Endothelial cell of umbilical vein (primary cell): Measurements from ENCODE around the gene BTAF1. TPM values are rescaled to one million over a fixed set of nuclear protein-coding genes. Genes with fewer than 3 reads are reported as not detected.
"Not testable (repeated sequence)": the region's sequence is repeated elsewhere in the genome, so short reads cannot be mapped to it uniquely, and the experiment has no call there.

ENCODE experiments used
- BruUV-seq: library from RNA; stranded (reverse); fragments of 400-500 nt; replicated peaks from 2 replicates; lab custom pipeline; 2021; lab: Mats Ljungman, UMichigan
- CTCF ChIA-PET: fragments of 300-600, 350-600 bp; sonication (Branson Sonifier 250); formaldehyde crosslinking; loops from one replicate; lab custom pipeline; 2021; ENCODE audit warnings: antibody characterized with exemption, inconsistent platforms; lab: Charles Lee
- POLR2A ChIA-PET: fragments of 300-600, 350-600 bp; sonication (Branson Sonifier 250); formaldehyde crosslinking; loops from one replicate; lab custom pipeline; 2021; ENCODE audit warnings: antibody characterized with exemption, inconsistent platforms; lab: Charles Lee
- DNase-seq: peaks from one replicate; pipeline ENCODE4 v3.0.0-alpha.2; 2011; ENCODE audit warnings: low read depth, low spot score
- FAIRE-seq: peaks from 2 replicates; lab custom pipeline; 2011; peaks lifted over from hg19 to GRCh38; lab: Jason Lieb, UNC
- H2AFZ ChIP-seq: 2 replicates; pipeline ENCODE4 v1.6.0; 2012; ENCODE audit warnings: low read depth, low read length, control low read depth, inconsistent platforms
- H3K27ac ChIP-seq: 2 replicates; pipeline ENCODE4 v1.5.1; 2011; ENCODE audit warnings: low read depth, mild to moderate bottlenecking, control low read depth, low read length, moderate library complexity; ENCODE audit not compliant: insufficient read depth
- H3K27me3 ChIP-seq, 2 experiments: 2 replicates each; pipeline versions ENCODE4 v1.6.0 to v1.6.1; 2011; ENCODE audit warnings: low read length in 2 of 2, mixed read lengths in 1 of 2; ENCODE audit not compliant: control insufficient read depth in 2 of 2, insufficient read depth in 2 of 2
- H3K36me3 ChIP-seq, 2 experiments: 2 replicates in 1 of 2; 3 replicates in 1 of 2; pipeline ENCODE4 v1.5.1; 2011; ENCODE audit warnings: low read length in 2 of 2, mild to moderate bottlenecking in 1 of 2, moderate library complexity in 1 of 2; ENCODE audit not compliant: control insufficient read depth in 2 of 2, insufficient read depth in 2 of 2; ENCODE audit errors: extremely low read depth in 1 of 2
- H3K4me1 ChIP-seq: 3 replicates; pipeline ENCODE4 v1.5.1; 2011; ENCODE audit warnings: mild to moderate bottlenecking, low read length; ENCODE audit not compliant: control insufficient read depth, insufficient read depth; ENCODE audit errors: extremely low read depth
- H3K4me2 ChIP-seq: 2 replicates; pipeline ENCODE4 v1.6.1; 2011; ENCODE audit warnings: low read length, control low read depth, mixed read lengths; ENCODE audit not compliant: insufficient read depth
- H3K4me3 ChIP-seq, 3 experiments: fragments of 200-600 bp in 1 of 3; sonication (generic), shearing (Covaris generic) in 1 of 3; replicated peaks in 1 of 3; 2 replicates each; pipeline ENCODE4 v1.5.1; 2011 to 2016; ENCODE audit warnings: control low read depth in 3 of 3, low read length in 3 of 3, mild to moderate bottlenecking in 2 of 3, inconsistent platforms in 1 of 3, low read depth in 1 of 3, moderate library complexity in 1 of 3; ENCODE audit not compliant: insufficient read depth in 1 of 3
- H3K79me2 ChIP-seq: 2 replicates; pipeline ENCODE4 v1.6.0; 2012; ENCODE audit warnings: low read length, inconsistent platforms; ENCODE audit not compliant: control insufficient read depth, insufficient read depth
- H3K9ac ChIP-seq: replicated peaks from 2 replicates; pipeline ENCODE3; 2011; ENCODE audit warnings: low read length, control low read depth; ENCODE audit not compliant: insufficient read depth; ENCODE audit errors: extremely low read depth
- H3K9me1 ChIP-seq: replicated peaks from 3 replicates; pipeline ENCODE4 v1.6.0; 2011; ENCODE audit warnings: mild to moderate bottlenecking, low read length; ENCODE audit not compliant: control insufficient read depth, insufficient read depth; ENCODE audit errors: extremely low read depth
- H3K9me3 ChIP-seq: replicated peaks from 2 replicates; pipeline ENCODE4 v1.5.1; 2012; ENCODE audit warnings: low read length, inconsistent platforms; ENCODE audit not compliant: control insufficient read depth, insufficient read depth
- H4K20me1 ChIP-seq: replicated peaks from 2 replicates; pipeline ENCODE3; 2011; ENCODE audit warnings: mild to moderate bottlenecking, low read length; ENCODE audit not compliant: control insufficient read depth, insufficient read depth; ENCODE audit errors: extremely low read depth
- EZH2 ChIP-seq: IDR thresholded peaks from 2 replicates; pipeline ENCODE4 v1.6.1; 2012; ENCODE audit warnings: borderline replicate concordance, low read depth, mild to moderate bottlenecking, moderate library complexity, low read length, inconsistent platforms; ENCODE audit not compliant: severe bottlenecking
- FOS ChIP-seq: IDR thresholded peaks from 2 replicates; pipeline ENCODE4 v1.6.1; 2011; ENCODE audit warnings: mild to moderate bottlenecking, low read length, moderate library complexity, borderline replicate concordance; ENCODE audit not compliant: insufficient read depth
- GATA2 ChIP-seq: IDR thresholded peaks from 2 replicates; pipeline ENCODE4 v1.7.0; 2011; ENCODE audit warnings: low read depth, mild to moderate bottlenecking, moderate library complexity, mixed read lengths, low read length; ENCODE audit not compliant: insufficient read length, insufficient read depth
- MYC ChIP-seq: IDR thresholded peaks from one replicate; pipeline ENCODE4 v1.6.1; 2011; ENCODE audit warnings: mild to moderate bottlenecking, low read depth, low read length
- POLR2A ChIP-seq: IDR thresholded peaks from 2 replicates; pipeline ENCODE4 v1.6.1; 2012; ENCODE audit warnings: low read depth, mild to moderate bottlenecking, control low read depth, low read length
- POLR2AphosphoS5 ChIP-seq: IDR thresholded peaks from 2 replicates; pipeline ENCODE4 v1.6.1; 2012; ENCODE audit warnings: low read depth, mild to moderate bottlenecking, control low read depth, low read length, moderate library complexity; ENCODE audit not compliant: insufficient read depth
- dilution Hi-C: fragments of 300-500 bp; cut with MboI; formaldehyde crosslinking; loops from one replicate; pipeline ENCODE4 v1.15.0; 2019; ENCODE audit warnings: low sequenced_read_pairs; ENCODE audit not compliant: extremely low pct_ligation_motif_present
- intact Hi-C: fragments of 100-400 bp; cut with micrococcal nuclease; formaldehyde crosslinking; loops from one replicate; pipeline ENCODE4 v1.10.0; 2022
- polyA plus RNA-seq, 4 experiments: library from polyadenylated mRNA; depleted of rRNA in 3 of 4; stranded (reverse) in 3 of 4; unstranded in 1 of 4; fragments of >200 nt; gene quantifications; 2 replicates each; pipeline versions ENCODE4 v1.2.1 to v1.2.3, GENCODE V29; 2011 to 2012; ENCODE audit warnings: missing spikeins in 1 of 4
- total RNA-seq: library from RNA; stranded (reverse); gene quantifications from 2 replicates; pipeline ENCODE4 v1.2.3, GENCODE V29; 2021
- TF ChIP-seq, protein P1 (sequence below), 2 donors: IDR thresholded peaks; 1 replicate in 1 of 2; 2 replicates in 1 of 2; pipeline ENCODE4 v1.5.1; 2011; ENCODE audit warnings: low read length in 2 of 2, mild to moderate bottlenecking in 2 of 2, moderate library complexity in 2 of 2, control low read depth in 1 of 2, inconsistent platforms in 1 of 2, low read depth in 1 of 2; ENCODE audit not compliant: insufficient read depth in 1 of 2; ENCODE audit errors: extremely low read depth in 1 of 2
- TF ChIP-seq, protein P2 (sequence below): IDR thresholded peaks from 2 replicates; pipeline ENCODE4 v1.6.1; 2011; ENCODE audit not compliant: insufficient read depth, insufficient read length

BTAF1 gene
- total and polyA plus RNA-seq, 2 donors (not counting 3 experiments of a cell fraction or from before 2014, with no cell fraction given) = 9.9 to 23.1 TPM

DNA sequence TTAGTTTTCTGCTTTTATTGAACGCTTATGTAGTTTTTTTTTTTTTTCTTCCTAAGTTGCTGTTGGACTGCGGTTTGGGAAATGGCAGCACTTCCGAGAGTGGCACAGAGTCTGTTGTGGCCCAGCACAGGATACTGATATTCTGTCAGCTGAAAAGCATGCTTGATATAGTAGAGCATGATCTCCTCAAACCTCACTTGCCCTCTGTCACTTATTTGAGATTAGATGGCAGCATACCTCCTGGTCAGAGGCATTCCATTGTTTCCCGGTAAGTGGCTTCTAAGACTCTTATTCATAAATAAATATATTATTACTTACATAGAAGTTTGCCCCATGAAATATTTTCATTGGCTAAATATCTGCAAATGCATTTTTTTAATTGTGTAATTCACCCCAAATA, 101.1 kb downstream of the BTAF1 start:
- Histone ChIP-seq H3K4me3 (no peak overlapping the region), H3K4me1 (peaks cover 9% of the 10 kb centered on the region), H3K4me2 (no peak overlapping the region), H3K27me3 (no peaks in the 10 kb centered on the region), H3K27ac (no peak overlapping the region), H4K20me1 (no peaks in the 10 kb centered on the region), H3K79me2 (no peaks in the 10 kb centered on the region), H3K36me3 (peaks cover 2 to 10% of the 10 kb centered on the region in 2 experiments), H3K9me1 (no peaks in the 10 kb centered on the region), H2AFZ (no peak overlapping the region), H3K9me3 (no peaks in the 10 kb centered on the region), H3K9ac (no peak overlapping the region)
- TF ChIP-seq FOS = no peak
- no peak for TF ChIP-seq POLR2A
- TF ChIP-seq GATA2 = no peak
- TF ChIP-seq, protein P1, sequence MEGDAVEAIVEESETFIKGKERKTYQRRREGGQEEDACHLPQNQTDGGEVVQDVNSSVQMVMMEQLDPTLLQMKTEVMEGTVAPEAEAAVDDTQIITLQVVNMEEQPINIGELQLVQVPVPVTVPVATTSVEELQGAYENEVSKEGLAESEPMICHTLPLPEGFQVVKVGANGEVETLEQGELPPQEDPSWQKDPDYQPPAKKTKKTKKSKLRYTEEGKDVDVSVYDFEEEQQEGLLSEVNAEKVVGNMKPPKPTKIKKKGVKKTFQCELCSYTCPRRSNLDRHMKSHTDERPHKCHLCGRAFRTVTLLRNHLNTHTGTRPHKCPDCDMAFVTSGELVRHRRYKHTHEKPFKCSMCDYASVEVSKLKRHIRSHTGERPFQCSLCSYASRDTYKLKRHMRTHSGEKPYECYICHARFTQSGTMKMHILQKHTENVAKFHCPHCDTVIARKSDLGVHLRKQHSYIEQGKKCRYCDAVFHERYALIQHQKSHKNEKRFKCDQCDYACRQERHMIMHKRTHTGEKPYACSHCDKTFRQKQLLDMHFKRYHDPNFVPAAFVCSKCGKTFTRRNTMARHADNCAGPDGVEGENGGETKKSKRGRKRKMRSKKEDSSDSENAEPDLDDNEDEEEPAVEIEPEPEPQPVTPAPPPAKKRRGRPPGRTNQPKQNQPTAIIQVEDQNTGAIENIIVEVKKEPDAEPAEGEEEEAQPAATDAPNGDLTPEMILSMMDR (IDR thresholded peaks at IDR 0.05; ENCODE audit: extremely low read depth in 1 of 2, insufficient read depth in 1 of 2, low read depth in 1 of 2, low read length in 2 of 2) = no peak
- no peak for TF ChIP-seq MYC
- TF ChIP-seq, protein P2, sequence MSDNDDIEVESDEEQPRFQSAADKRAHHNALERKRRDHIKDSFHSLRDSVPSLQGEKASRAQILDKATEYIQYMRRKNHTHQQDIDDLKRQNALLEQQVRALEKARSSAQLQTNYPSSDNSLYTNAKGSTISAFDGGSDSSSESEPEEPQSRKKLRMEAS = no peak
- no peak for TF ChIP-seq POLR2AphosphoS5
- TF ChIP-seq EZH2 = no peak
- dilution Hi-C loops (no loop called here), intact Hi-C loops (no loop called here)
- DNase-seq = no peak
- ChIA-PET POLR2A (no interaction called here), CTCF (no interaction called here)
- BruUV-seq = no TSS peak
- no peak for FAIRE-seq

DNA sequence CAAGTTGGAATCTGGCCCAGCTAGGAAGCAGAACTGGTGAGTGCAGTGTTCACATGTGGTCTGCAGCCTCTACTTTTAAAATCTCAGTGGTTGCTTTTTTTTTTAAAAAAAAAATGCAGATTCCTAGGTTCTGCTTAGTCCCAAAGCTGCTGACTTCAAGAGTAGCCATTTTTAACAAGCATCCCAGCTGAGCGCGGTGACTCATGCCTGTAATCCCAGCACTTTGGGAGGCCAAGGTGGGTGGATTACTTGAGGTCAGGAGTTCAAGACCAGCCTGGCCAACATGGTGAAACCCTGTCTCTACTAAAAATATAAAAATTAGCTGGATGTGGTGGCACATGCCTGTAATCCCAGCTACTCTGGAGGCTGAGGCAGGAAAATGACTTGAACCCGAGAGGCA, 101.8 kb downstream of the BTAF1 start:
- intact Hi-C loops, H4K20me1 ChIP-seq, H2AFZ ChIP-seq, H3K27ac ChIP-seq, H3K9ac ChIP-seq, H3K9me1 ChIP-seq, dilution Hi-C loops, H3K4me2 ChIP-seq, H3K4me3 ChIP-seq, FAIRE-seq, BruUV-seq, H3K9me3 ChIP-seq, H3K27me3 ChIP-seq, POLR2A ChIA-PET, H3K79me2 ChIP-seq, DNase-seq, H3K4me1 ChIP-seq, H3K36me3 ChIP-seq, CTCF ChIA-PET: not testable (repeated sequence)
